GM13976 (cell line): Measurements from ENCODE around the gene IVL.
A peak's percentile ranks its signal among the peaks of the same experiment; 100 is the strongest.

Source experiments
- DNase-seq: peaks from one replicate; pipeline ENCODE4 v3.0.0; 2012; ENCODE audit warnings: low spot score
- in situ Hi-C: fragments of 300-500 bp; cut with MboI; formaldehyde crosslinking; loops from one replicate; pipeline ENCODE4 v1.12.0; 2022; ENCODE audit warnings: low sequenced_read_pairs, mixed read lengths, inconsistent platforms; ENCODE audit not compliant: unreplicated experiment
- TF ChIP-seq, protein P1 (sequence below): IDR thresholded peaks from 2 replicates; pipeline ENCODE4 v1.5.1; 2012; ENCODE audit warnings: borderline replicate concordance, mild to moderate bottlenecking; ENCODE audit not compliant: insufficient read depth; ENCODE audit errors: extremely low read depth, missing control alignments, control extremely low read depth

The IVL gene

DNA sequence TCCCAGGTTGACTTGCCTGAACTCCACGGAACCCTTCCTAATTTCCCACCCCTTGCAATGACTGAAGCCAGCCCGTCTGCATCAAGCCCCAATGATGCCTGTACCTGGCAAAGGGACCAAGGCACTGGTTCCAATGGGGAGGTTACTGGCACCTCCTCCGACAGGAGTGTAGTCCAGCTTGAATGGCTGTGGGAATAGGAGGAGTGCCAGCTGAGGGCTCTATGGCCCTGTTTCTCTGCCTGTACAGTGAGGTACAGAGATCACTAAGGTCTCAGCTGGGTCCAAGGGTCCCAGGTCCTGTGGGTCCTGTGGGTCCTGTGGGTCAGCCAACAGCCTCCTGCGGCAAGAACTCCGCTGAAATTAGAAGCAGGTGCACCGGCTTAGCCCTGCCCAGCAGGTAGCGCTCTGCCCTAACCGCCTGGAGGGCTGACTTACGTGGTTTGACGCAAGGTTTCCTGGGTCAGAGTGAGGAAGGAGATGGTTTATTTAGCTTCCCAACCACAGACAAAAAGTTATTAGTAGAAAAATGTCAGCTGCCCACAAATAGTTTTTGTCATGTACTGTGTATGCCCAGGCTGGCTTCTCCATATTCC lies 52.2 kb downstream of the IVL start:
- in situ Hi-C loops = loop anchor here (25.0 kb wide), 1 partner anchor 227 kb away; no protein-coding TSS in a partner anchor
- TF ChIP-seq, protein P1, sequence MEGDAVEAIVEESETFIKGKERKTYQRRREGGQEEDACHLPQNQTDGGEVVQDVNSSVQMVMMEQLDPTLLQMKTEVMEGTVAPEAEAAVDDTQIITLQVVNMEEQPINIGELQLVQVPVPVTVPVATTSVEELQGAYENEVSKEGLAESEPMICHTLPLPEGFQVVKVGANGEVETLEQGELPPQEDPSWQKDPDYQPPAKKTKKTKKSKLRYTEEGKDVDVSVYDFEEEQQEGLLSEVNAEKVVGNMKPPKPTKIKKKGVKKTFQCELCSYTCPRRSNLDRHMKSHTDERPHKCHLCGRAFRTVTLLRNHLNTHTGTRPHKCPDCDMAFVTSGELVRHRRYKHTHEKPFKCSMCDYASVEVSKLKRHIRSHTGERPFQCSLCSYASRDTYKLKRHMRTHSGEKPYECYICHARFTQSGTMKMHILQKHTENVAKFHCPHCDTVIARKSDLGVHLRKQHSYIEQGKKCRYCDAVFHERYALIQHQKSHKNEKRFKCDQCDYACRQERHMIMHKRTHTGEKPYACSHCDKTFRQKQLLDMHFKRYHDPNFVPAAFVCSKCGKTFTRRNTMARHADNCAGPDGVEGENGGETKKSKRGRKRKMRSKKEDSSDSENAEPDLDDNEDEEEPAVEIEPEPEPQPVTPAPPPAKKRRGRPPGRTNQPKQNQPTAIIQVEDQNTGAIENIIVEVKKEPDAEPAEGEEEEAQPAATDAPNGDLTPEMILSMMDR = no peak
- DNase-seq = peak; percentile 29
